Adipose tissue (tissue), 3 donors: ENCODE measurements around the gene CEP83. TPM values are rescaled to one million over a fixed set of nuclear protein-coding genes. Genes with fewer than 3 reads are reported as not detected.

Experiments used
- H3K27ac ChIP-seq: one replicate; pipeline ENCODE4 v1.5.1; 2013; ENCODE audit warnings: low read depth, low read length
- WGBS, 3 donors: extraction: QIAGEN DNeasy Blood & Tissue Kit; methylation state at CpG; one replicate each; pipeline ENCODE4 v1.1.7; 2013; 5-methylcytosine and 5-hydroxymethylcytosine counted together
- polyA plus RNA-seq, 3 donors: library from polyadenylated mRNA; stranded (reverse); fragments of 200-250 nt; gene quantifications; one replicate each; pipeline ENCODE4 v1.2.3, GENCODE V29; 2013
- donor health status: healthy with polysubstance abuse.
- donor health status: Bipolar disorder and iron deficiency.
- donor health status: healthy.

Gene CEP83
- polyA plus RNA-seq, 3 donors: 3.5 to 4.9 (median 3.7) TPM

GRCh38 chr12:94264736-94265485 is 194.8 kb downstream of the CEP83 start:
- H3K27ac ChIP-seq: no peak overlapping the region
- 84 to 89% (median 89%) methylated on average over 19 of the region's 19 CpGs for WGBS, 3 donors

- 50 to 70% (median 62%) methylated on average over 20 of the region's 20 CpGs for WGBS, 3 donors
- no peak overlapping the region for H3K27ac ChIP-seq
These were observed 195.6 kb downstream of the CEP83 start for GRCh38 chr12:94263905-94264561.

GRCh38 chr12:94263011-94263811 is 196.5 kb downstream of the CEP83 start:
- no peak overlapping the region for H3K27ac ChIP-seq
- WGBS, 3 donors: 63 to 72% (median 68%) methylated on average over 14 of the region's 14 CpGs

- H3K27ac ChIP-seq: no peak overlapping the region
- WGBS, 3 donors: 8 to 30% (median 9%) methylated on average over 17 of the region's 17 CpGs
These were observed 197.2 kb downstream of the CEP83 start for GRCh38 chr12:94262228-94263010.

- no peak overlapping the region for H3K27ac ChIP-seq
- WGBS, 3 donors: 44 to 63% (median 54%) methylated on average over 3 of the region's 3 CpGs
These were observed 197.9 kb downstream of the CEP83 start for GRCh38 chr12:94261786-94262185.

GRCh38 chr12:94261119-94261518 is 198.5 kb downstream of the CEP83 start:
- WGBS, 3 donors: 64 to 93% (median 90%) methylated on average over 2 of the region's 2 CpGs
- H3K27ac ChIP-seq: no peak overlapping the region

- no peak overlapping the region for H3K27ac ChIP-seq
- 79 to 87% (median 85%) methylated on average over 13 of the region's 13 CpGs for WGBS, 3 donors
These were observed 198.9 kb downstream of the CEP83 start for GRCh38 chr12:94260717-94261116.

GRCh38 chr12:94260017-94260416 is 199.7 kb downstream of the CEP83 start:
- 91 to 94% (median 93%) methylated on average over 3 of the region's 3 CpGs for WGBS, 3 donors
- H3K27ac ChIP-seq: no peak overlapping the region

- H3K27ac ChIP-seq: no peak overlapping the region
- 71 to 89% (median 85%) methylated on average over 2 of the region's 2 CpGs for WGBS, 3 donors
These were observed 201.1 kb downstream of the CEP83 start for GRCh38 chr12:94258593-94258992.

Other genes with a start within 250 kb of the CEP83 start
- gene TMCC3, start 190.7 kb upstream of the CEP83 start, polyA plus RNA-seq: 1 to 10 TPM; 1.9 to 4.1 (median 3.8) TPM